HepG2 (cell line): ENCODE results near the gene RBM8A. TPM values are rescaled to one million over a fixed set of nuclear protein-coding genes. Genes with fewer than 3 reads are reported as not detected.
A peak's percentile ranks its signal among the peaks of the same experiment; 100 is the strongest.

Source experiments
- CCDC6 ChIP-seq: sonication (generic); formaldehyde crosslinking; IDR thresholded peaks from 2 replicates; pipeline ENCODE4 v1.8.1; 2022; ENCODE audit warnings: mild to moderate bottlenecking, missing genetic modification reagents, moderate library complexity
- EP300 ChIP-seq, 3 experiments: sonication (generic) in 1 of 3; formaldehyde crosslinking in 1 of 3; IDR thresholded peaks; 2 replicates each; pipeline versions ENCODE4 v1.5.1 to v1.6.1; 2011 to 2020; ENCODE audit warnings: low read depth in 2 of 3, low read length in 2 of 3, borderline replicate concordance in 1 of 3, improper control_type of control experiment in 1 of 3, mild to moderate bottlenecking in 1 of 3, missing genetic modification reagents in 1 of 3, moderate library complexity in 1 of 3
- GABPB1 ChIP-seq: IDR thresholded peaks from 2 replicates; pipeline ENCODE4 v1.6.1; 2016; ENCODE audit warnings: mild to moderate bottlenecking, missing genetic modification reagents, moderate library complexity, missing compliant biosample characterization
- GATAD1 ChIP-seq: IDR thresholded peaks from 2 replicates; pipeline ENCODE4 v1.6.1; 2016; ENCODE audit warnings: missing genetic modification reagents, missing compliant biosample characterization
- IKZF4 ChIP-seq: sonication (generic); formaldehyde crosslinking; IDR thresholded peaks from 2 replicates; pipeline ENCODE4 v1.5.1; 2020; ENCODE audit warnings: borderline replicate concordance, mild to moderate bottlenecking, low read depth, missing genetic modification reagents; ENCODE audit errors: not compliant biosample characterization
- KAT7 ChIP-seq: IDR thresholded peaks from 2 replicates; pipeline ENCODE4 v1.6.1; 2018; ENCODE audit warnings: borderline replicate concordance, missing compliant biosample characterization
- NFKBIZ ChIP-seq: IDR thresholded peaks from 2 replicates; pipeline ENCODE4 v1.6.1; 2018; ENCODE audit warnings: missing genetic modification reagents, missing compliant biosample characterization
- PLRG1 ChIP-seq: fragments of 450-650 bp; conservative IDR thresholded peaks from 2 replicates; pipeline ENCODE4 v1.6.1; 2016
- POLR2A ChIP-seq, 2 experiments: IDR thresholded peaks; 2 replicates each; pipeline ENCODE4 v1.6.1; 2011; ENCODE audit warnings: low read depth in 2 of 2, low read length in 2 of 2, mild to moderate bottlenecking in 1 of 2, moderate library complexity in 1 of 2; ENCODE audit not compliant: insufficient read depth in 1 of 2
- SKIL ChIP-seq: sonication (generic); formaldehyde crosslinking; IDR thresholded peaks from 2 replicates; pipeline ENCODE4 v1.8.0; 2022; ENCODE audit warnings: missing genetic modification reagents, mild to moderate bottlenecking, moderate library complexity, borderline replicate concordance
- ZNF143 ChIP-seq: sonication (generic); formaldehyde crosslinking; IDR thresholded peaks from 2 replicates; pipeline ENCODE4 v1.4.0; 2020; ENCODE audit warnings: missing genetic modification reagents
- ZNF280B ChIP-seq: sonication (generic); formaldehyde crosslinking; IDR thresholded peaks from 2 replicates; pipeline ENCODE4 v1.5.0; 2020; ENCODE audit warnings: missing genetic modification reagents, mild to moderate bottlenecking, borderline replicate concordance
- ZNF335 ChIP-seq: sonication (generic); formaldehyde crosslinking; IDR thresholded peaks from 2 replicates; pipeline ENCODE4 v1.4.0; 2020; ENCODE audit warnings: missing genetic modification reagents
- ZNF724P ChIP-seq: sonication (generic); formaldehyde crosslinking; IDR thresholded peaks from 2 replicates; pipeline ENCODE4 v1.8.0; 2022; ENCODE audit warnings: missing genetic modification reagents, borderline replicate concordance
- polyA plus RNA-seq, 8 experiments: library from polyadenylated mRNA; depleted of rRNA in 3 of 8; stranded (reverse) in 7 of 8; unstranded in 1 of 8; fragments of >200 nt; fragmentation: Illumina TruSeq in 4 of 8; extraction: Trizol in 4 of 8; gene quantifications; 2 replicates each; pipeline versions ENCODE4 v1.2.1 to v1.2.3, GENCODE V29; 2011 to 2016; ENCODE audit warnings: low read depth in 4 of 8, missing spikeins in 1 of 8, mixed read lengths in 1 of 8; ENCODE audit not compliant: insufficient read depth in 1 of 8
- total RNA-seq, 5 experiments: library from RNA; depleted of rRNA; stranded (reverse); fragments of >200 nt; fragmentation: Illumina TruSeq; extraction: Trizol; gene quantifications; 2 replicates each; pipeline ENCODE4 v1.2.3, GENCODE V29; 2016; ENCODE audit warnings: low read depth in 1 of 5
- TF ChIP-seq, protein P1 (sequence below): sonication (generic); formaldehyde crosslinking; IDR thresholded peaks from 2 replicates; pipeline ENCODE4 v1.5.1; 2020; ENCODE audit warnings: mild to moderate bottlenecking, missing genetic modification reagents
- TF ChIP-seq, protein P2 (sequence below): sonication (generic); formaldehyde crosslinking; IDR thresholded peaks from 2 replicates; pipeline ENCODE4 v1.4.0; 2020; ENCODE audit warnings: low read depth, mild to moderate bottlenecking, missing genetic modification reagents
- TF ChIP-seq, protein P3 (sequence below): sonication (generic); formaldehyde crosslinking; IDR thresholded peaks from 2 replicates; pipeline ENCODE4 v1.4.0; 2020; ENCODE audit warnings: missing genetic modification reagents

RBM8A gene
- total and polyA plus RNA-seq, 2 of the 13 experiments (the other 11 are each of a cell fraction or from before 2014, with no cell fraction given) = 106 to 162 TPM

DNA sequence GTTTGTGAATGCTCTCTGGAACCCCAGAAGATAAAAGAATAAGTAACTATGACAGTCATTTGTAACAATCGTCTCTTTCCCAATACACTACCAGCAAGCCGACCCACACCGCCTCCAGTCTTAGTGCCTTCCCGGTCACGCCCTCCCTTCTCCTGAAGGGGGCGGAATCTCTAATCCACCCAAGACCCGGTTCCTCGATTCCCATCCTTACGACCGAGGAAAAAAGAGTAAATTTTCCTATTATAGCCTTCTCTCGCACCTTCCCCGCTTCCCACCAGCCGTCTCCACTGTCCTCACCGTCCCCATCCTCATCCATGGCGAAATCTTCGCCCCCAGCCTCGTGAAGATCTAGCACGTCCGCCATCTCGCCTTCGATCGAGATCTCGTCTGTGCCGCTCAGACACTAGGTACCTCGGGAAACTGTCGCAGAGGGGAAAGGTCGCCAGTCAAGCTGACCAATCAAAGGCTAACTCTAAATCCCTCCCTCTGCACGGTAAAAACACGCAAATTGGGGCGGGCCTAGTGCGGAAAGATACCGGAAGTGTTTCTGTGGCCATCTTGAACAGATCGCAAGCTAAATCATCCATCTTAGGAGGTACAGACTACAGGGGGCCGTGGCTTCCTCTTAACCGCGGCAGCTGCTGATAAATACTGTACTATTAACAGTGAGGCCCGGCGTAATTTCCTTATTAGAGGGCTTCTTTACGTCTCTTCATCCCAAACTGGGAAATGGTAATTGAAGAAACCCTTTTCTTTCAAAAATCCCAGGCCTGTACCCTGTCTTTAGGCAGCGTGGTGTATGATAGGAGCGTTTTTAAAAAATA lies at the start of gene RBM8A (continued):
- TF ChIP-seq, protein P1, sequence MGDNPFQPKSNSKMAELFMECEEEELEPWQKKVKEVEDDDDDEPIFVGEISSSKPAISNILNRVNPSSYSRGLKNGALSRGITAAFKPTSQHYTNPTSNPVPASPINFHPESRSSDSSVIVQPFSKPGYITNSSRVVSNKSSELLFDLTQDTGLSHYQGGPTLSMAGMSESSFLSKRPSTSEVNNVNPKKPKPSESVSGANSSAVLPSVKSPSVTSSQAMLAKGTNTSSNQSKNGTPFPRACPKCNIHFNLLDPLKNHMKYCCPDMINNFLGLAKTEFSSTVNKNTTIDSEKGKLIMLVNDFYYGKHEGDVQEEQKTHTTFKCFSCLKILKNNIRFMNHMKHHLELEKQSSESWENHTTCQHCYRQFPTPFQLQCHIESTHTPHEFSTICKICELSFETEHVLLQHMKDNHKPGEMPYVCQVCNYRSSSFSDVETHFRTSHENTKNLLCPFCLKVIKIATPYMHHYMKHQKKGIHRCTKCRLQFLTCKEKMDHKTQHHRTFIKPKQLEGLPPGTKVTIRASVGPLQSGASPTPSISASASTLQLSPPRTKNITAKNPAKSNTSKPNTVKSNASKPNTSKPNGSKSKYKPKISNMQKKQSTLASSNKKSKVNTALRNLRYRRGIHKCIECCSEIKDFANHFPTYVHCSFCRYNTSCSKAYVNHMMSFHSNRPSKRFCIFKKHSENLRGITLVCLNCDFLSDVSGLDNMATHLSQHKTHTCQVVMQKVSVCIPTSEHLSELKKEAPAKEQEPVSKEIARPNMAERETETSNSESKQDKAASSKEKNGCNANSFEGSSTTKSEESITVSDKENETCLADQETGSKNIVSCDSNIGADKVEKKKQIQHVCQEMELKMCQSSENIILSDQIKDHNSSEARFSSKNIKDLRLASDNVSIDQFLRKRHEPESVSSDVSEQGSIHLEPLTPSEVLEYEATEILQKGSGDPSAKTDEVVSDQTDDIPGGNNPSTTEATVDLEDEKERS (CRISPR knock-in tag) = peak; percentile 86; the same call in 1 of the 2 replicates
- TF ChIP-seq ZNF335 (no peak; the same call in 1 of the 2 replicates), POLR2A (IDR thresholded peaks at IDR 0.05; ENCODE audit: insufficient read depth in 1 of 2, low read depth in 2 of 2, low read length in 2 of 2) (peak; percentile 90 to 93), NFKBIZ (CRISPR knock-in tag) (no peak), ZNF724P (no peak), SKIL (CRISPR knock-in tag) (0 out of 2 replicates have a peak, but pooled peaks have one; percentile 24), IKZF4 (peak; percentile 55), GATAD1 (peak; percentile 97), KAT7 (no peak), ZNF143 (CRISPR knock-in tag) (peak; percentile 86), ZNF280B (CRISPR knock-in tag) (no peak), GABPB1 (CRISPR knock-in tag) (peak; percentile 92), PLRG1 (no peak), CCDC6 (CRISPR knock-in tag) (peak; percentile 52; the same call in 1 of the 2 replicates), EP300 (IDR thresholded peaks at IDR 0.05; ENCODE audit: low read depth in 2 of 2, low read length in 2 of 2) (0 out of 4 replicates have a peak, but pooled peaks of 1 of the 2 experiments have one; percentile 10), EP300 (CRISPR knock-in tag; IDR thresholded peaks at IDR 0.05; ENCODE audit: borderline replicate concordance) (no peak)
- TF ChIP-seq, protein P2, sequence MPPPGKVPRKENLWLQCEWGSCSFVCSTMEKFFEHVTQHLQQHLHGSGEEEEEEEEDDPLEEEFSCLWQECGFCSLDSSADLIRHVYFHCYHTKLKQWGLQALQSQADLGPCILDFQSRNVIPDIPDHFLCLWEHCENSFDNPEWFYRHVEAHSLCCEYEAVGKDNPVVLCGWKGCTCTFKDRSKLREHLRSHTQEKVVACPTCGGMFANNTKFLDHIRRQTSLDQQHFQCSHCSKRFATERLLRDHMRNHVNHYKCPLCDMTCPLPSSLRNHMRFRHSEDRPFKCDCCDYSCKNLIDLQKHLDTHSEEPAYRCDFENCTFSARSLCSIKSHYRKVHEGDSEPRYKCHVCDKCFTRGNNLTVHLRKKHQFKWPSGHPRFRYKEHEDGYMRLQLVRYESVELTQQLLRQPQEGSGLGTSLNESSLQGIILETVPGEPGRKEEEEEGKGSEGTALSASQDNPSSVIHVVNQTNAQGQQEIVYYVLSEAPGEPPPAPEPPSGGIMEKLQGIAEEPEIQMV (CRISPR knock-in tag) = peak; percentile 83
- TF ChIP-seq, protein P3, sequence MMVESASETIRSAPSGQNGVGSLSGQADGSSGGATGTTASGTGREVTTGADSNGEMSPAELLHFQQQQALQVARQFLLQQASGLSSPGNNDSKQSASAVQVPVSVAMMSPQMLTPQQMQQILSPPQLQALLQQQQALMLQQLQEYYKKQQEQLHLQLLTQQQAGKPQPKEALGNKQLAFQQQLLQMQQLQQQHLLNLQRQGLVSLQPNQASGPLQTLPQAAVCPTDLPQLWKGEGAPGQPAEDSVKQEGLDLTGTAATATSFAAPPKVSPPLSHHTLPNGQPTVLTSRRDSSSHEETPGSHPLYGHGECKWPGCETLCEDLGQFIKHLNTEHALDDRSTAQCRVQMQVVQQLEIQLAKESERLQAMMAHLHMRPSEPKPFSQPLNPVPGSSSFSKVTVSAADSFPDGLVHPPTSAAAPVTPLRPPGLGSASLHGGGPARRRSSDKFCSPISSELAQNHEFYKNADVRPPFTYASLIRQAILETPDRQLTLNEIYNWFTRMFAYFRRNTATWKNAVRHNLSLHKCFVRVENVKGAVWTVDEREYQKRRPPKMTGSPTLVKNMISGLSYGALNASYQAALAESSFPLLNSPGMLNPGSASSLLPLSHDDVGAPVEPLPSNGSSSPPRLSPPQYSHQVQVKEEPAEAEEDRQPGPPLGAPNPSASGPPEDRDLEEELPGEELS (CRISPR knock-in tag) = no peak
